Measurements from ENCODE around the gene MYO18A. TPM values are rescaled to one million over a fixed set of nuclear protein-coding genes. Genes with fewer than 3 reads are reported as not detected.

MYO18A gene
- total and polyA plus RNA-seq, 10 of the 15 experiments (the other 5 are each of a cell fraction or from before 2014, with no cell fraction given): 2.9 to 66.0 (median 24.5) TPM

DNA sequence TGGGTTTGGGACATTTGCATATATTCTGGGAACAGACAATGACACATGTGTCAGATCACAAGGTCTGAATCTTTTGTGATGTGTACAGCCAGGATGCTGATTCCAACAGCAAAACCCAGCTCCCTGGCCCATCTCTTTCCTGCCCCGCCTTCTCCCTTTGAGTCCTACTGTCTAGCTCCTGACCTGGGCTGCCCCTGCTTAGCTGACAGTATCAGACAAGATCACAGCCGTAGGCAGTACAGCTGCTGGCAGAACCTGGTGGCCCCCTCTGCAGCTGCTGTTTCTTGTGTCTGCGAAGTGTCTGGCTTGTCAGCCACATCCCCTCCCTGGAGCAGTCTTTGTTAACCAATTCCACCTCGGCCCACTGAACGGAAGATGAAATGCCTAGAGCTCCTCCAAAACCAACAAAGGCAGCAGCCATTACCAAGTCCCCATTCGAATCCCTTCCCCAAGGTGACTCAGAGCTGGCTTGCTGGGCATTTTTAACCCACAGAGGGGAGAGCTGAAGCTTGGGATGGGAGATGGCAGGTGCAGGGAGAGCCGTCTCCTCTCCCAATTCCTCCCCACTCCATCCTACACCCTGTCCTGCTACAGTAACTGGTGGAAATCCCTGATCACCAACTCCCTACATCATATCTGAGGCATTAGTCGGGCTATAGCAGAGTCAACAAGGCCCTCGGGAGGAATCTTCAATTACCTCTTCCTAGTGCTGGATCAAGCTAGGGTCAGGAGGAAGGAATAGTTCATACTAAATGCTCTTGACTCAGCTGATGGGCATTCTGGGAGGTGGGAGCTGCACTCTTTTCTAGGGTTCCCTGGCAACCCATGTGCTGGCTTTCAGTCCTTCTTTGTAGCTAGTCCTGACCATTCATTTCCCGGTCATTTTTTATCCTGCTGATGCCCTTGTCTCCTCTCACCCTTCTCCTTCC, 131.5 kb downstream of the MYO18A start:
- ChIA-PET SMC1A (ENCODE audit: uncharacterized antibody, unreplicated experiment) (interaction anchor here (0.9 to 1.3 kb wide), 4 partner anchors 10 to 86 kb away, joined by 3 to 4 read pairs (median 3); no protein-coding TSS in a partner anchor), CTCF (interaction anchor here (1.1 to 1.7 kb wide), 2 partner anchors 68 to 83 kb away, joined by 4 to 7 read pairs; no protein-coding TSS in a partner anchor), RAD21 (ENCODE audit: unreplicated experiment) (interaction anchor here (0.5 to 1.3 kb wide), 2 partner anchors 11 to 83 kb away, joined by 3 read pairs; no protein-coding TSS in a partner anchor), POLR2A (interaction anchor here (0.6 to 0.9 kb wide), 2 partner anchors 8 to 10 kb away, joined by 3 to 4 read pairs; no protein-coding TSS in a partner anchor)
- H3K27ac ChIP-seq (ENCODE audit: control insufficient read depth, insufficient read depth): no peak overlapping the region
- DNase-seq (ENCODE audit: low read depth, low spot score) (no peak), FAIRE-seq (no peak), ATAC-seq (no peak)
- no peaks in the 10 kb centered on the region for H3K79me2 ChIP-seq (ENCODE audit: control insufficient read depth, insufficient read depth, low read length)
- H2AFZ ChIP-seq (ENCODE audit: control insufficient read depth, low read depth, low read length): no peak overlapping the region
- peaks cover 2 to 4% of the 10 kb centered on the region in 2 experiments; a peak in 3 of 4 replicates for H3K27me3 ChIP-seq (replicated peaks in 1 of 2; ENCODE audit: control insufficient read depth in 2 of 2, insufficient read depth in 2 of 2, low read length in 1 of 2)
- no peak overlapping the region for H3K4me3 ChIP-seq
- WGBS (ENCODE audit: insufficient coverage, insufficient replicate concordance, low lambda C conversion rate, missing lambda C conversion rate): 46% methylated on average over 10 of the region's 10 CpGs
- no TSS peak for BruUV-seq (replicated peaks)
- H3K36me3 ChIP-seq (ENCODE audit: control insufficient read depth in 2 of 2, insufficient read depth in 2 of 2, low read length in 1 of 2): no peaks in the 10 kb centered on the region
- TF ChIP-seq HDAC6 (IDR thresholded peaks at IDR 0.05; ENCODE audit: unreplicated experiment) (no peak), TCF3 (IDR thresholded peaks at IDR 0.05; ENCODE audit: borderline replicate concordance, insufficient read depth, low read depth, low read length) (no peak), TCF7 (IDR thresholded peaks at IDR 0.05; ENCODE audit: borderline replicate concordance) (no peak), RELA (IDR thresholded peaks at IDR 0.05; ENCODE audit: borderline replicate concordance, partially characterized antibody) (no peak), LARP7 (IDR thresholded peaks at IDR 0.05) (no peak), ZBED1 (IDR thresholded peaks at IDR 0.05; ENCODE audit: borderline replicate concordance) (no peak), IKZF1 (conservative IDR thresholded peaks at IDR 0.05) (no peak), KDM1A (IDR thresholded peaks at IDR 0.05; ENCODE audit: borderline replicate concordance) (no peak), HDGF (IDR thresholded peaks at IDR 0.05) (no peak), CHD4 (IDR thresholded peaks at IDR 0.05) (no peak), STAT3 (IDR thresholded peaks at IDR 0.05; ENCODE audit: low read depth, low read length) (no peak), POLR2AphosphoS2 (IDR thresholded peaks at IDR 0.05; ENCODE audit: low read depth, low read length) (no peak), SIX5 (IDR thresholded peaks at IDR 0.05; ENCODE audit: low read depth, low read length, severe bottlenecking) (no peak), BACH1 (IDR thresholded peaks at IDR 0.05; ENCODE audit: borderline replicate concordance) (no peak), ATF7 (IDR thresholded peaks at IDR 0.05; ENCODE audit: low read depth) (no peak), MEF2B (IDR thresholded peaks at IDR 0.05; ENCODE audit: partially characterized antibody, poor library complexity, severe bottlenecking) (no peak)
- TF ChIP-seq, protein P1, sequence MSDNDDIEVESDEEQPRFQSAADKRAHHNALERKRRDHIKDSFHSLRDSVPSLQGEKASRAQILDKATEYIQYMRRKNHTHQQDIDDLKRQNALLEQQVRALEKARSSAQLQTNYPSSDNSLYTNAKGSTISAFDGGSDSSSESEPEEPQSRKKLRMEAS (IDR thresholded peaks at IDR 0.05; ENCODE audit: low read depth, low read length): no peak
- TF ChIP-seq, protein P2, sequence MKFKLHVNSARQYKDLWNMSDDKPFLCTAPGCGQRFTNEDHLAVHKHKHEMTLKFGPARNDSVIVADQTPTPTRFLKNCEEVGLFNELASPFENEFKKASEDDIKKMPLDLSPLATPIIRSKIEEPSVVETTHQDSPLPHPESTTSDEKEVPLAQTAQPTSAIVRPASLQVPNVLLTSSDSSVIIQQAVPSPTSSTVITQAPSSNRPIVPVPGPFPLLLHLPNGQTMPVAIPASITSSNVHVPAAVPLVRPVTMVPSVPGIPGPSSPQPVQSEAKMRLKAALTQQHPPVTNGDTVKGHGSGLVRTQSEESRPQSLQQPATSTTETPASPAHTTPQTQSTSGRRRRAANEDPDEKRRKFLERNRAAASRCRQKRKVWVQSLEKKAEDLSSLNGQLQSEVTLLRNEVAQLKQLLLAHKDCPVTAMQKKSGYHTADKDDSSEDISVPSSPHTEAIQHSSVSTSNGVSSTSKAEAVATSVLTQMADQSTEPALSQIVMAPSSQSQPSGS (IDR thresholded peaks at IDR 0.05; ENCODE audit: low read length): no peak
- TF ChIP-seq, protein P3, sequence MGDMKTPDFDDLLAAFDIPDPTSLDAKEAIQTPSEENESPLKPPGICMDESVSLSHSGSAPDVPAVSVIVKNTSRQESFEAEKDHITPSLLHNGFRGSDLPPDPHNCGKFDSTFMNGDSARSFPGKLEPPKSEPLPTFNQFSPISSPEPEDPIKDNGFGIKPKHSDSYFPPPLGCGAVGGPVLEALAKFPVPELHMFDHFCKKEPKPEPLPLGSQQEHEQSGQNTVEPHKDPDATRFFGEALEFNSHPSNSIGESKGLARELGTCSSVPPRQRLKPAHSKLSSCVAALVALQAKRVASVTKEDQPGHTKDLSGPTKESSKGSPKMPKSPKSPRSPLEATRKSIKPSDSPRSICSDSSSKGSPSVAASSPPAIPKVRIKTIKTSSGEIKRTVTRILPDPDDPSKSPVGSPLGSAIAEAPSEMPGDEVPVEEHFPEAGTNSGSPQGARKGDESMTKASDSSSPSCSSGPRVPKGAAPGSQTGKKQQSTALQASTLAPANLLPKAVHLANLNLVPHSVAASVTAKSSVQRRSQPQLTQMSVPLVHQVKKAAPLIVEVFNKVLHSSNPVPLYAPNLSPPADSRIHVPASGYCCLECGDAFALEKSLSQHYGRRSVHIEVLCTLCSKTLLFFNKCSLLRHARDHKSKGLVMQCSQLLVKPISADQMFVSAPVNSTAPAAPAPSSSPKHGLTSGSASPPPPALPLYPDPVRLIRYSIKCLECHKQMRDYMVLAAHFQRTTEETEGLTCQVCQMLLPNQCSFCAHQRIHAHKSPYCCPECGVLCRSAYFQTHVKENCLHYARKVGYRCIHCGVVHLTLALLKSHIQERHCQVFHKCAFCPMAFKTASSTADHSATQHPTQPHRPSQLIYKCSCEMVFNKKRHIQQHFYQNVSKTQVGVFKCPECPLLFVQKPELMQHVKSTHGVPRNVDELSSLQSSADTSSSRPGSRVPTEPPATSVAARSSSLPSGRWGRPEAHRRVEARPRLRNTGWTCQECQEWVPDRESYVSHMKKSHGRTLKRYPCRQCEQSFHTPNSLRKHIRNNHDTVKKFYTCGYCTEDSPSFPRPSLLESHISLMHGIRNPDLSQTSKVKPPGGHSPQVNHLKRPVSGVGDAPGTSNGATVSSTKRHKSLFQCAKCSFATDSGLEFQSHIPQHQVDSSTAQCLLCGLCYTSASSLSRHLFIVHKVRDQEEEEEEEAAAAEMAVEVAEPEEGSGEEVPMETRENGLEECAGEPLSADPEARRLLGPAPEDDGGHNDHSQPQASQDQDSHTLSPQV (IDR thresholded peaks at IDR 0.05): no peak
- H4K20me1 ChIP-seq (ENCODE audit: control insufficient read depth, insufficient read depth): no peaks in the 10 kb centered on the region
- H3K4me1 ChIP-seq (ENCODE audit: control insufficient read depth, insufficient read depth, low read length): no peaks in the 10 kb centered on the region
- intact Hi-C loops (cut with micrococcal nuclease; ENCODE audit: unreplicated experiment): no loop called here
- H3K4me2 ChIP-seq (ENCODE audit: control insufficient read depth, insufficient read depth): no peak overlapping the region
- no peak overlapping the region for H3K9ac ChIP-seq (ENCODE audit: control insufficient read depth, insufficient read depth, low read length)
- no peaks in the 10 kb centered on the region for H3K9me3 ChIP-seq (replicated peaks; ENCODE audit: control insufficient read depth, insufficient read depth, low read length)
- in situ Hi-C loops (cut with MboI): no loop called here

Data from GM12878 (cell line).